HTERT RPE-1 (cell line): Measurements from ENCODE around the gene USP20.

ENCODE experiments used
- in situ Hi-C: fragments of 300-500 bp; cut with MboI; formaldehyde crosslinking; loops from 4 replicates; pipeline ENCODE4 v1.14.3; 2020; ENCODE audit warnings: low sequenced_read_pairs

The USP20 gene

GRCh38 chr9:129874261-129875101, 39.2 kb downstream of the USP20 start:
- in situ Hi-C loops: no loop called here

- in situ Hi-C loops: no loop called here
These were observed 39.9 kb downstream of the USP20 start for GRCh38 chr9:129875181-129875611.

- in situ Hi-C loops: no loop called here
These were observed 40.6 kb downstream of the USP20 start for GRCh38 chr9:129875687-129876395.

- in situ Hi-C loops: no loop called here
These were observed 41.6 kb downstream of the USP20 start for GRCh38 chr9:129876815-129877214.

- in situ Hi-C loops: no loop called here
These were observed 43.0 kb downstream of the USP20 start for GRCh38 chr9:129878291-129878690.

GRCh38 chr9:129879103-129879699, 43.9 kb downstream of the USP20 start:
- in situ Hi-C loops: no loop called here

GRCh38 chr9:129879991-129880653, 44.9 kb downstream of the USP20 start:
- in situ Hi-C loops: no loop called here

GRCh38 chr9:129880654-129881546, 45.6 kb downstream of the USP20 start:
- in situ Hi-C loops: no loop called here

- in situ Hi-C loops: no loop called here
These were observed 46.5 kb downstream of the USP20 start for GRCh38 chr9:129881547-129882324.

GRCh38 chr9:129884220-129885017, 49.2 kb downstream of the USP20 start:
- in situ Hi-C loops: no loop called here

- in situ Hi-C loops: no loop called here
These were observed 49.9 kb downstream of the USP20 start for GRCh38 chr9:129885018-129885669.

GRCh38 chr9:129885670-129886106, 50.4 kb downstream of the USP20 start:
- in situ Hi-C loops: no loop called here

GRCh38 chr9:129886226-129887174, 51.2 kb downstream of the USP20 start:
- in situ Hi-C loops: no loop called here

GRCh38 chr9:129887334-129888292, 52.4 kb downstream of the USP20 start:
- in situ Hi-C loops: no loop called here

- in situ Hi-C loops: no loop called here
These were observed 53.2 kb downstream of the USP20 start for GRCh38 chr9:129888293-129889121.
